LoVo (cell line): ENCODE measurements around the gene GNL3.
A peak's percentile ranks its signal among the peaks of the same experiment; 100 is the strongest.

Experiments used
- DNase-seq: peaks from one replicate; pipeline ENCODE4 v3.0.0-alpha.2; 2016; ENCODE audit warnings: low spot score

Gene GNL3

GRCh38 chr3:52688266-52688665, 2.4 kb downstream of the GNL3 start:
- DNase-seq, result no peak

- DNase-seq, result no peak
These were observed 3.3 kb downstream of the GNL3 start for GRCh38 chr3:52689151-52689550.

GRCh38 chr3:52690560-52690959, 4.7 kb downstream of the GNL3 start:
- DNase-seq, result no peak

- DNase-seq, result no peak
These were observed 7.2 kb downstream of the GNL3 start for GRCh38 chr3:52693071-52693470.

GRCh38 chr3:52694528-52695189, 8.8 kb downstream of the GNL3 start:
- no peak for DNase-seq

GRCh38 chr3:52695798-52696671, 10.2 kb downstream of the GNL3 start:
- DNase-seq, result no peak

- DNase-seq, result no peak
These were observed 11.2 kb downstream of the GNL3 start for GRCh38 chr3:52696830-52697631.

GRCh38 chr3:52697632-52697965, 11.8 kb downstream of the GNL3 start:
- no peak for DNase-seq

GRCh38 chr3:52703341-52703740, 17.5 kb downstream of the GNL3 start:
- no peak for DNase-seq

GRCh38 chr3:52704611-52705437, 19.0 kb downstream of the GNL3 start:
- DNase-seq, result peak; percentile 26

- DNase-seq, result no peak
These were observed 19.5 kb downstream of the GNL3 start for GRCh38 chr3:52705438-52705687.

GRCh38 chr3:52705688-52706686, 20.2 kb downstream of the GNL3 start, which contains the start of the genes GLT8D1 and SPCS1:
GLT8D1 (minus strand) TSS chr3:52705791; CDS start chr3:52700460, 5,331 bp downstream.
SPCS1 (plus strand) TSS chr3:52706106; CDS start chr3:52706247, 141 bp downstream.
- DNase-seq, result peak; percentile 89

GRCh38 chr3:52707585-52707984, 21.8 kb downstream of the GNL3 start:
- DNase-seq, result no peak

GRCh38 chr3:52710512-52710911, 24.7 kb downstream of the GNL3 start:
- DNase-seq, result no peak

- no peak for DNase-seq
These were observed 26.7 kb downstream of the GNL3 start for GRCh38 chr3:52712291-52713212.

GRCh38 chr3:52714335-52715302, 28.8 kb downstream of the GNL3 start:
- no peak for DNase-seq

GRCh38 chr3:52715714-52716305, 30.0 kb downstream of the GNL3 start:
- DNase-seq, result no peak

- DNase-seq, result no peak
These were observed 33.8 kb downstream of the GNL3 start for GRCh38 chr3:52719618-52720017.
